ENCODE measurements around the gene EEF1G. TPM values are rescaled to one million over a fixed set of nuclear protein-coding genes. Genes with fewer than 3 reads are reported as not detected.

EEF1G gene
- total and polyA plus RNA-seq, 9 of the 15 experiments (the other 6 are each of a cell fraction or from before 2014, with no cell fraction given), result 985 to 2,349 (median 2,035) TPM

DNA sequence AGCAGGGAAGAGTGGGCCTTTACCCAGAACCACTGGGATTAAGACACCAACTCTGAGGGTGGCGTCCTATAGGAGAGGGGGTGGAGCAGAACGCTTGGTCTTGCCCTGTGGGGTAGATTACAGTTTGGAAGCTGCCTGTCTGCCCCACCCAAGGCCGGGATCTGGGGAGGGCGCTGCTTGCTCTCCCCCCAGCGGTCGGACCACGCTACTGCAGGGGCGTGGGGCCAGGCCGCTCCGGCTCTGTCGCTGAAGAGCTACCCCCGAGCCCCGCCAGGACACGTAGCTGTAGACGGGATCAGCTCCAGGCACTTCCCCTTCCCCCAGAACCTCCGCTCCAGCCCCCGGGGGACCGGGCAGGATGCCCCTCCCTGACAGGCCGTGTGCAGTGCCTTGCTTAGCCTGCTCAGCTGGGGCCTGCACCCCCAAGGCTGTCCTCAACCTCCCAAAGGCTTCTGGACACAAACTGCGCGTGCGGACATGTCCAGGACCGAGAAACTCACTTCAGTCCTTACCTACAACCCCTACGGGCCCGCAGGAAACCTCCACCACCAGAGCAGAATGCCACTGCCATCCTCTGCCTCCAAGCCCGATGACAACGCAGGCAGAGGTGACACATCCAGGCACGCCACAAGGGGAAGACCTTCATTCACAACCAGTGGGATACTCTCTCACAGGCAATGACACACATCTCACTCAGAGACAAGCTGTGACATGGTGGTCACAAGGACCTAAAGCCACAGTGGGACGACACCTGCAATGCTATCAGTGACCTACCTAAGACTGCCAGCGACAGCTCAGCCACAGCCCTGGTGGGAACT is 30.7 kb downstream of the EEF1G start:
- H3K27ac ChIP-seq (ENCODE audit: extremely low read depth, low read depth, low read length), result peak overlapping the region; percentile 27
- WGBS (ENCODE audit: insufficient coverage, low coverage, missing lambda C conversion rate), result 13% methylated on average over 30 of the region's 30 CpGs
- peak overlapping the region; percentile 86 for H3K4me2 ChIP-seq (ENCODE audit: insufficient read depth, low read length)
- no peaks in the 10 kb centered on the region for H3K9me3 ChIP-seq (replicated peaks; ENCODE audit: control insufficient read depth, insufficient read depth, low read depth, low read length)
- peak; percentile 78 for FAIRE-seq
- peak overlapping the region; percentile 14; the same call in 1 of the 2 replicates for H3K4me3 ChIP-seq
- H3K9me1 ChIP-seq (ENCODE audit: control insufficient read depth, insufficient read depth, low read length), result peaks cover 6% of the 10 kb centered on the region
- H3K79me2 ChIP-seq (ENCODE audit: control insufficient read depth, insufficient read depth, low read length), result peaks cover 82% of the 10 kb centered on the region
- H3K27me3 ChIP-seq (ENCODE audit: control insufficient read depth in 2 of 2, insufficient read depth in 2 of 2, low read length in 2 of 2), result no peaks in the 10 kb centered on the region
- no TSS peak for BruUV-seq (replicated peaks)
- H3K4me1 ChIP-seq (replicated peaks in 1 of 2; ENCODE audit: control insufficient read depth in 2 of 2, insufficient read depth in 2 of 2, low read length in 2 of 2), result peaks cover 77 to 88% of the 10 kb centered on the region in 2 experiments
- ChIA-PET POLR2A (interaction anchor here (0.5 to 3.0 kb wide), 16 partner anchors 9 to 1193 kb away, joined by 3 to 17 read pairs (median 4); partner anchors contain the start of genes C11orf98 and EEF1G), CTCF (ENCODE audit: low intra/inter-chr PET ratio) (interaction anchor here (0.8 to 2.4 kb wide), 4 partner anchors 17 to 148 kb away, joined by 3 to 8 read pairs (median 6); no protein-coding TSS in a partner anchor)
- in situ Hi-C loops (cut with MboI), result no loop called here
- H3K36me3 ChIP-seq (ENCODE audit: control insufficient read depth, insufficient read depth, low read length), result no peaks in the 10 kb centered on the region
- peak; percentile 74 for ATAC-seq
- H2AFZ ChIP-seq (ENCODE audit: low read depth, low read length), result peak overlapping the region; percentile 71
- intact Hi-C loops (cut with micrococcal nuclease), result loop anchor here (1.0 to 2.0 kb wide), 3 partner anchors 34 to 119 kb away; no protein-coding TSS in a partner anchor
- H3K9ac ChIP-seq (ENCODE audit: insufficient read depth in 1 of 2, low read depth in 2 of 2, low read length in 2 of 2), result peak overlapping the region; percentile 36 to 95
- DNase-seq (ENCODE audit: extremely low read depth in 1 of 4, low spot score in 3 of 4), result peak; percentile 83 to 91 (median 87)
- H4K20me1 ChIP-seq (replicated peaks; ENCODE audit: control insufficient read depth, insufficient read depth, low read length), result no peaks in the 10 kb centered on the region; the same call in 1 of the 2 replicates
- TF ChIP-seq NFATC3 (IDR thresholded peaks at IDR 0.05) (no peak), CBFB (CRISPR knock-in tag; IDR thresholded peaks at IDR 0.05) (no peak), CBX3 (IDR thresholded peaks at IDR 0.05; ENCODE audit: borderline replicate concordance in 1 of 2, low read length in 2 of 2) (peak in 1 of 2 experiments; percentile 61; a peak in 1 of 3 replicates), DIDO1 (tag; IDR thresholded peaks at IDR 0.05; ENCODE audit: low read depth) (no peak), SRF (CRISPR knock-in tag; IDR thresholded peaks at IDR 0.05) (no peak), SRSF7 (optimal IDR thresholded peaks at IDR 0.05; ENCODE audit: low read depth, low read length) (no peak), FOXA1 (IDR thresholded peaks at IDR 0.05; ENCODE audit: borderline replicate concordance) (no peak), FOXK2 (conservative IDR thresholded peaks at IDR 0.05 in 1 of 2, IDR thresholded peaks at IDR 0.05 in 1 of 2; ENCODE audit: low read depth in 2 of 2) (no peak), ZNF263 (CRISPR knock-in tag; IDR thresholded peaks at IDR 0.05; ENCODE audit: borderline replicate concordance) (peak; percentile 81), PHF20 (IDR thresholded peaks at IDR 0.05; ENCODE audit: partially characterized antibody) (no peak), LEF1 (IDR thresholded peaks at IDR 0.05) (no peak)
- TF ChIP-seq, protein P1, sequence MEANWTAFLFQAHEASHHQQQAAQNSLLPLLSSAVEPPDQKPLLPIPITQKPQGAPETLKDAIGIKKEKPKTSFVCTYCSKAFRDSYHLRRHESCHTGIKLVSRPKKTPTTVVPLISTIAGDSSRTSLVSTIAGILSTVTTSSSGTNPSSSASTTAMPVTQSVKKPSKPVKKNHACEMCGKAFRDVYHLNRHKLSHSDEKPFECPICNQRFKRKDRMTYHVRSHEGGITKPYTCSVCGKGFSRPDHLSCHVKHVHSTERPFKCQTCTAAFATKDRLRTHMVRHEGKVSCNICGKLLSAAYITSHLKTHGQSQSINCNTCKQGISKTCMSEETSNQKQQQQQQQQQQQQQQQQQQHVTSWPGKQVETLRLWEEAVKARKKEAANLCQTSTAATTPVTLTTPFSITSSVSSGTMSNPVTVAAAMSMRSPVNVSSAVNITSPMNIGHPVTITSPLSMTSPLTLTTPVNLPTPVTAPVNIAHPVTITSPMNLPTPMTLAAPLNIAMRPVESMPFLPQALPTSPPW (CRISPR knock-in tag; IDR thresholded peaks at IDR 0.05), result peak; percentile 73
- TF ChIP-seq, protein P2, sequence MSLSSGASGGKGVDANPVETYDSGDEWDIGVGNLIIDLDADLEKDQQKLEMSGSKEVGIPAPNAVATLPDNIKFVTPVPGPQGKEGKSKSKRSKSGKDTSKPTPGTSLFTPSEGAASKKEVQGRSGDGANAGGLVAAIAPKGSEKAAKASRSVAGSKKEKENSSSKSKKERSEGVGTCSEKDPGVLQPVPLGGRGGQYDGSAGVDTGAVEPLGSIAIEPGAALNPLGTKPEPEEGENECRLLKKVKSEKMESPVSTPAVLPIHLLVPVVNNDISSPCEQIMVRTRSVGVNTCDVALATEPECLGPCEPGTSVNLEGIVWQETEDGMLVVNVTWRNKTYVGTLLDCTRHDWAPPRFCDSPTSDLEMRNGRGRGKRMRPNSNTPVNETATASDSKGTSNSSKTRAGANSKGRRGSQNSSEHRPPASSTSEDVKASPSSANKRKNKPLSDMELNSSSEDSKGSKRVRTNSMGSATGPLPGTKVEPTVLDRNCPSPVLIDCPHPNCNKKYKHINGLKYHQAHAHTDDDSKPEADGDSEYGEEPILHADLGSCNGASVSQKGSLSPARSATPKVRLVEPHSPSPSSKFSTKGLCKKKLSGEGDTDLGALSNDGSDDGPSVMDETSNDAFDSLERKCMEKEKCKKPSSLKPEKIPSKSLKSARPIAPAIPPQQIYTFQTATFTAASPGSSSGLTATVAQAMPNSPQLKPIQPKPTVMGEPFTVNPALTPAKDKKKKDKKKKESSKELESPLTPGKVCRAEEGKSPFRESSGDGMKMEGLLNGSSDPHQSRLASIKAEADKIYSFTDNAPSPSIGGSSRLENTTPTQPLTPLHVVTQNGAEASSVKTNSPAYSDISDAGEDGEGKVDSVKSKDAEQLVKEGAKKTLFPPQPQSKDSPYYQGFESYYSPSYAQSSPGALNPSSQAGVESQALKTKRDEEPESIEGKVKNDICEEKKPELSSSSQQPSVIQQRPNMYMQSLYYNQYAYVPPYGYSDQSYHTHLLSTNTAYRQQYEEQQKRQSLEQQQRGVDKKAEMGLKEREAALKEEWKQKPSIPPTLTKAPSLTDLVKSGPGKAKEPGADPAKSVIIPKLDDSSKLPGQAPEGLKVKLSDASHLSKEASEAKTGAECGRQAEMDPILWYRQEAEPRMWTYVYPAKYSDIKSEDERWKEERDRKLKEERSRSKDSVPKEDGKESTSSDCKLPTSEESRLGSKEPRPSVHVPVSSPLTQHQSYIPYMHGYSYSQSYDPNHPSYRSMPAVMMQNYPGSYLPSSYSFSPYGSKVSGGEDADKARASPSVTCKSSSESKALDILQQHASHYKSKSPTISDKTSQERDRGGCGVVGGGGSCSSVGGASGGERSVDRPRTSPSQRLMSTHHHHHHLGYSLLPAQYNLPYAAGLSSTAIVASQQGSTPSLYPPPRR (CRISPR knock-in tag; IDR thresholded peaks at IDR 0.05; ENCODE audit: borderline replicate concordance), result no peak

Data from K562 (cell line).